PC-9 (cell line): ENCODE data around the gene ARHGAP18.

Experiments used
- EZH2 ChIP-seq: fragments of 200-600 bp; sonication (generic); IDR thresholded peaks from 2 replicates; pipeline ENCODE4 v1.8.0; 2017; ENCODE audit warnings: antibody characterized with exemption, low read depth
- TF ChIP-seq, protein P1 (sequence below): fragments of 200-600 bp; sonication (generic); conservative IDR thresholded peaks from 2 replicates; pipeline ENCODE4 v1.6.1; 2017; ENCODE audit warnings: mixed run types, antibody characterized with exemption, mild to moderate bottlenecking, moderate library complexity

DNA sequence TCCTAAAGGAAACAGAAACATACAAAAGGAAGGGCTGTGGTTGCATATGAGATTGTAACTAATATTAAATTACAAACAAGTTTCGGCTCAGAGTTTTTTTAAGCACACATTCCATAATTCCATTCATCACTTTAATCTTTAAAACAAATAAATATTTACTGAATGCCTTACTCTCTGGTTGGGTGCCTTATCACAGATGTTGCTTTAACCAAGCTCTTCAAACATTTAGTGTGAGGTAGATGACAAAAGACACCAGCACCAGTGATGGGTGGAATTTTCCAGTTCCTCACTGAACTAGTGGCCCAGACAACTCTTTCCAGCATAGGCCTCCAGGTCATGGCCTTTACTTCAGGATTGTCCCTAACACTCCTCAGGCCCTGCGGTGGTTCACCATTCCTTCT is 58.7 kb downstream of the ARHGAP18 start:
- TF ChIP-seq, protein P1, sequence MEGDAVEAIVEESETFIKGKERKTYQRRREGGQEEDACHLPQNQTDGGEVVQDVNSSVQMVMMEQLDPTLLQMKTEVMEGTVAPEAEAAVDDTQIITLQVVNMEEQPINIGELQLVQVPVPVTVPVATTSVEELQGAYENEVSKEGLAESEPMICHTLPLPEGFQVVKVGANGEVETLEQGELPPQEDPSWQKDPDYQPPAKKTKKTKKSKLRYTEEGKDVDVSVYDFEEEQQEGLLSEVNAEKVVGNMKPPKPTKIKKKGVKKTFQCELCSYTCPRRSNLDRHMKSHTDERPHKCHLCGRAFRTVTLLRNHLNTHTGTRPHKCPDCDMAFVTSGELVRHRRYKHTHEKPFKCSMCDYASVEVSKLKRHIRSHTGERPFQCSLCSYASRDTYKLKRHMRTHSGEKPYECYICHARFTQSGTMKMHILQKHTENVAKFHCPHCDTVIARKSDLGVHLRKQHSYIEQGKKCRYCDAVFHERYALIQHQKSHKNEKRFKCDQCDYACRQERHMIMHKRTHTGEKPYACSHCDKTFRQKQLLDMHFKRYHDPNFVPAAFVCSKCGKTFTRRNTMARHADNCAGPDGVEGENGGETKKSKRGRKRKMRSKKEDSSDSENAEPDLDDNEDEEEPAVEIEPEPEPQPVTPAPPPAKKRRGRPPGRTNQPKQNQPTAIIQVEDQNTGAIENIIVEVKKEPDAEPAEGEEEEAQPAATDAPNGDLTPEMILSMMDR: no peak
- TF ChIP-seq EZH2: no peak
